ENCODE data around the gene UROS.

The UROS gene

GRCh38 chr10:125757742-125758141 lies 65.3 kb downstream of the UROS start:
- DNase-seq = no peak

GRCh38 chr10:125756853-125757487 lies 66.1 kb downstream of the UROS start:
- no peak for DNase-seq

GRCh38 chr10:125756196-125756595 lies 66.9 kb downstream of the UROS start:
- DNase-seq = no peak

- no peak for DNase-seq
Observed at GRCh38 chr10:125747417-125747816, 75.6 kb downstream of the UROS start.

- DNase-seq = no peak
Observed at GRCh38 chr10:125744909-125745308, 78.1 kb downstream of the UROS start.

GRCh38 chr10:125742465-125742864 lies 80.6 kb downstream of the UROS start:
- no peak for DNase-seq

GRCh38 chr10:125739994-125740679 lies 82.9 kb downstream of the UROS start:
- no peak for DNase-seq

Data from amniotic stem cell (primary cell).